HFFc6 (cell line): ENCODE measurements around the gene CELSR1. TPM values are rescaled to one million over a fixed set of nuclear protein-coding genes. Genes with fewer than 3 reads are reported as not detected.

Source experiments
- DNase-seq: peaks from one replicate; pipeline ENCODE4 v3.0.0-alpha.2; 2018
- H3K27ac Mint-ChIP-seq: 2 replicates; pipeline ENCODE4 v1.8.0; 2020; ENCODE audit warnings: mild to moderate bottlenecking, mixed read lengths
- H3K27me3 Mint-ChIP-seq: 2 replicates; pipeline ENCODE4 v1.8.0; 2021; ENCODE audit warnings: mild to moderate bottlenecking, moderate library complexity, mixed read lengths; ENCODE audit not compliant: insufficient read depth
- H3K36me3 Mint-ChIP-seq: 2 replicates; pipeline ENCODE4 v1.8.0; 2021; ENCODE audit warnings: low read depth, mixed read lengths
- H3K4me1 Mint-ChIP-seq: 2 replicates; pipeline ENCODE4 v1.8.0; 2020; ENCODE audit warnings: low read depth, mixed read lengths
- H3K4me3 Mint-ChIP-seq: 2 replicates; pipeline ENCODE4 v1.8.0; 2020; ENCODE audit warnings: mild to moderate bottlenecking, moderate library complexity, mixed read lengths
- H3K9me3 Mint-ChIP-seq: 2 replicates; pipeline ENCODE4 v1.8.0; 2020; ENCODE audit warnings: mild to moderate bottlenecking, mixed read lengths
- CTCF ChIP-seq: fragments of 200-600 bp; sonication (generic); IDR thresholded peaks from 2 replicates; pipeline ENCODE4 v1.5.0; 2021; ENCODE audit warnings: antibody characterized with exemption, mild to moderate bottlenecking
- total RNA-seq, 6 experiments: library from RNA; stranded (reverse); fragmentation: NEBNext Ultra II Directional; extraction: Animal tissue kit (Norgen Biotek cat#: 25700); gene quantifications; 2 replicates in 1 of 6; 3 replicates in 5 of 6; pipeline ENCODE4 v1.2.3, GENCODE V29; 2021

The CELSR1 gene
- total RNA-seq, 6 experiments from 2014 or later, result 4.7 to 8.2 (median 6.5) TPM

GRCh38 chr22:46572911-46573780 lies 35.7 kb upstream of the CELSR1 start:
- Mint-ChIP-seq H3K9me3 (peaks cover 14% of the 10 kb centered on the region), H3K36me3 (peaks cover 9% of the 10 kb centered on the region), H3K4me3 (no peak overlapping the region), H3K4me1 (peaks cover 6% of the 10 kb centered on the region; the same call in 1 of the 2 replicates), H3K27ac (no peak overlapping the region), H3K27me3 (peaks cover 18% of the 10 kb centered on the region)
- TF ChIP-seq CTCF, result no peak
- DNase-seq, result no peak

- Mint-ChIP-seq H3K27me3 (peaks cover 16% of the 10 kb centered on the region), H3K4me3 (no peak overlapping the region), H3K36me3 (peaks cover 9% of the 10 kb centered on the region), H3K9me3 (peaks cover 14% of the 10 kb centered on the region), H3K4me1 (no peaks in the 10 kb centered on the region), H3K27ac (no peak overlapping the region)
- TF ChIP-seq CTCF, result no peak
- DNase-seq, result no peak
Measured at GRCh38 chr22:46571642-46572250, 34.3 kb upstream of the CELSR1 start.

- Mint-ChIP-seq H3K4me1 (no peaks in the 10 kb centered on the region), H3K27me3 (peaks cover 16% of the 10 kb centered on the region), H3K27ac (no peak overlapping the region), H3K4me3 (no peak overlapping the region), H3K9me3 (peaks cover 14% of the 10 kb centered on the region), H3K36me3 (peaks cover 9% of the 10 kb centered on the region)
- no peak for TF ChIP-seq CTCF
- DNase-seq, result no peak
Measured at GRCh38 chr22:46569848-46570695, 32.7 kb upstream of the CELSR1 start.

GRCh38 chr22:46569055-46569847 lies 31.8 kb upstream of the CELSR1 start:
- no peak overlapping the region for H3K27ac Mint-ChIP-seq
- peaks cover 9% of the 10 kb centered on the region for H3K36me3 Mint-ChIP-seq
- no peaks in the 10 kb centered on the region for H3K4me1 Mint-ChIP-seq
- peaks cover 14% of the 10 kb centered on the region for H3K9me3 Mint-ChIP-seq
- no peak overlapping the region for H3K4me3 Mint-ChIP-seq
- no peak for DNase-seq
- no peak for TF ChIP-seq CTCF
- H3K27me3 Mint-ChIP-seq, result peaks cover 14% of the 10 kb centered on the region
